Renal cortical epithelial cell (primary cell): ENCODE measurements around the gene CBFB. TPM values are rescaled to one million over a fixed set of nuclear protein-coding genes. Genes with fewer than 3 reads are reported as not detected.
"Not testable (repeated sequence)": the region's sequence is repeated elsewhere in the genome, so short reads cannot be mapped to it uniquely, and the experiment has no call there.

Experiments
- DNase-seq: peaks from one replicate; pipeline ENCODE4 v3.0.0-alpha.2; 2011; ENCODE audit warnings: low read depth
- total RNA-seq: library from RNA; depleted of rRNA; stranded (reverse); fragments of >200 nt; gene quantifications from 2 replicates; pipeline ENCODE4 v1.2.3, GENCODE V29; 2014

Gene CBFB
- total RNA-seq, 1 donor from 2014 or later = 113 TPM

DNA sequence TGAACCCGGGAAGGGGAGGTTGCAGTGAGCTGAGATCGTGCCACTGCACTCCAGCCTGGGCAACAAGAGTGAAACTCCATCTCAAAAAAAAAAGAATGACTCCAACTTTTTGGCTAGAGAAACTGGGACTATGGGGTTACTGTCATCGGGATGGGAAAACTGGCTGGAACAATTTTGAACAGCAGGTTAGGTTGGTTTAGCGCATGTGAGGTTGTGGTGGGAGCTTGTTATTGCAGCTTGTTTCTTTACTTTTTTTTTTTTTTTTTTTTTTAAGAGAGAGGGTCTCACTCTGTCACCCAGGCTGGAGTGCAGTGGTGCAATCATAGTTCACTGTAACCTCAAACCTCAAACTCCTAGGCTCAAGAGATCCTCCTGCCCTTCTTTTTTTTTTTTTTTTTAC, 12.6 kb downstream of the CBFB start:
- DNase-seq = not testable (repeated sequence)

DNA sequence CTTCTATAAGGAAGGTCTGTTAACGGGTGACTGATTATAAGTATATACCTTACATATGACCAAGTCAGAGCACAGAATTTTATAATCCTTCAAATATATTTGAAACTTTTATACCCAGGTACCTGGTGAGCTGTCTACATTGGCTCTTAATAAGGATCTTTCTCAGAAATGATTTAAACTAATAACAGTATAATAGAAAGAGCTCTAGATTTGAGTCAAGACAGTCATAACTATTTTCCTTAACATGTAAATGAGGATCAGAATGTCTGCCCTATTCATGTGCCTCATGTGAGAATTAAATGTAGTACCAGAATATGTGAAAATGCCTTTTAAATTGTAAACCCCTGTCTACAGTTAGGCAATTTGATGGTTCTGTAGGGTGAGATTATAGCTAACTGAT, 14.5 kb downstream of the CBFB start:
- no peak for DNase-seq

DNA sequence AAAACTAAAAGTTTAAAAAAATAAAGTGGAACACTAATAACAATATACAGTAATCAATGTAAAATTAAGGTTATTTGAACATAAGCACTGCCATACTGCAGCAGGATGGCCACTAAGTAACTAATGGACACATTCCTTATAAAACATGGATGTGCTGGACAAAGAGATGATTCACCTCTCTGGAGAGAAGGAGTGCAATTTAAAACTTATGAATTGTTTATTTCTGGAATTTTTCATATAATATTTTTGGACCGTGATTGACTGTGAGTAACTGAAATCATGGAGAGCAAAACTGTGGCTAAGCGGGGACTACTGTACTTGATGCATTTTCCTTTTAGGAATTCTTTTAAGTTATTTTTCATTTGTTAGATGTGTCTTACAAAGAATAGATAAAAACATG, 21.8 kb downstream of the CBFB start:
- DNase-seq = no peak

- DNase-seq = no peak
Measured at GRCh38 chr16:67052399-67052798, 23.4 kb downstream of the CBFB start.

- no peak for DNase-seq
Measured at GRCh38 chr16:67053767-67054334, 24.9 kb downstream of the CBFB start.

GRCh38 chr16:67054901-67055300, 26.0 kb downstream of the CBFB start:
- DNase-seq = no peak

DNA sequence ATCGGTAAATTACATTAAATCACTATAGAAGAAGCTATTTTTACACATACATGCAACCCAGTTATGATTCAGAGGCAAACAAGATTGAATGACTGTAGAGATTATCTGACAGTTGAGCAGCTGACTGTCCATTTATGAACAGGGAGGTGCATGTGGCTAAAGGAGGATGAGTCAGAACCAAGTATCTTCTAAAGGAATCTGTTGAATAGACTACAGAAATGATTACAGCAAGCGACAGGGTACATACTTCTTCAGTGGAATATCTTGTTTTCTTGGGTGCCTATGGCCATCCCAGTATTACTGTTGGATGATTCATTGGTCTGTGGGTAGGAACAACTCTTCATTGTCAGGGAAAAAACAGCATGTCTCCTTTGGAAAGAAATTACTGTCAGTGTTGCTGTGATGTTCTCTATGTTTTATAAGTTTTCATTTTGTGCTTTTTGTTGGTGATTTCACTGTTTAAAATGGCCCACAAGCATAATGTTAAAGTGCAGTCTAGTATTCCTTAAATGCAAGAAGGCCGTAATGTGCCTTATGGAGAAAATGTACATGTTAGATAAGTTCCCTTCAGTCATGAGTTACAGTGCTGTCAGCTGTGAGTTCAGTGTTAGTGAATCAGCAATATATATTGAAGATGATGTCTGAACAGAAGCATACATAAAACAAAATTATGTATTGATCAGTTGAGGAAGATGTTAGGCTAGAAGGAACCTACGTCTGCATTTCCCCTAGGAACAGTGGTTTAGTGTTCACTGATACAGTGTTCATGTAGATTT, 27.0 kb downstream of the CBFB start:
- DNase-seq = peak; percentile 91

- DNase-seq = no peak
Measured at GRCh38 chr16:67063008-67063407, 34.1 kb downstream of the CBFB start.

DNA sequence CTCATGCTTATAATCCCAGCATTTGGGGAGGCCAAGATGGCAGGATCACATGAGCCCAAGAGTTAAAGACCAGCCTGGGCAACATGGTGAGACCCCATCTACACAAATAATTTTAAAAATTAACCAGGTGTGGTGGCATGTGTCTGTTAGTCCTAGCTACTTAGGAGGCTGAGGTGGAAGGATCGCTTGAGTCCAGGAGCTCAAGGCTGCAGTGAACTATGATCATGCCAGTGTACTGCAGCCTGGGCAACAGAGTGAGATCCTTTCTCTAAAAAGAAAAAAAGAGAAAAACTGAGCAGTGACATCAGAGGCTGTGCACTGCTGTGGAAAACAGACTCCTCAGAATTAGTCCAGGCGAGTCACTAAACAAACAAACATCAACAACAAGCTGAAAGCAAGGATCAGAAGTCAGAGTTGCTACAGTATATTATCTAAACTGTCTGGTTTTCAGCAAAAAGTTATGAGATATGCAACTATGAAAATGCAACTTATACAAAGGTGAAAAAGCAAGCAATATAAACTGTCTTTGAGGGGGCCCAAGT, 39.3 kb downstream of the CBFB start:
- DNase-seq = peak; percentile 36

- no peak for DNase-seq
Measured at GRCh38 chr16:67071476-67072048, 42.6 kb downstream of the CBFB start.

DNA sequence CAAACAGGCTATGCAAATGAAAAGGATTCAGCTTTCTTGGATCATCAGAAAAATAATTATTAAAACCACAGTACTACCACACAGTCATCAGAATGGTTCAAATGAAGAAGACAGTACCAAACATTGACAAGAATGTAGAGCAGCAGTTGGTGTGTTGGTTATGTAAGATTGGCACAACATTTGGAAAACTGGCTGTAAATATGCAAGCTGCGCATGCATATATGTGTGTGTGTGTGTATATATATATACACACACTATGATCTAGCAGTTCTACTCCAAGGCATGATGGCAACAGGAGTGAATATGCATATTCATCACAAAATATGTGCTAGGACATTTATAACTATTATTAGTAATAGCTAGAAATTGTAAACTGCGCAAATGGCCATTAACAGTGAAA, 46.4 kb downstream of the CBFB start:
- DNase-seq = no peak

DNA sequence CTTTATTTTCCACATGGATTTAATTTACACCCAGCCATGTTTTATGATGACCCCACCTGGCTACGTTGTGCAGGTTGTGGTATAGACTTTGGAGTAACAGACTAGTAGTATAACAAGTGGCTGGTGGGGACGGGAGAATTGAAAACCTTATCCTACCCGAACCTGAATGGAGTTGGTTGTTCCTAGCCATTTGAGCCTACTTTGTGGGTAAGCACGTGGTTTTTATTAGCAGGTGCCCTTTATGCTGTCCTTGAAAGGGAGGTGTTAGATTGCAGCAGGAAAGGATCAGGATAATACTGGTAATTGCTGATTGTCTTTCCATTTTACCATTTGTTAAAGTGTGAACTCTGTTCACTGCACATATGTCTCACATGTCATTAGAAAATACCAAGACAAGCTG, 48.9 kb downstream of the CBFB start:
- no peak for DNase-seq

DNA sequence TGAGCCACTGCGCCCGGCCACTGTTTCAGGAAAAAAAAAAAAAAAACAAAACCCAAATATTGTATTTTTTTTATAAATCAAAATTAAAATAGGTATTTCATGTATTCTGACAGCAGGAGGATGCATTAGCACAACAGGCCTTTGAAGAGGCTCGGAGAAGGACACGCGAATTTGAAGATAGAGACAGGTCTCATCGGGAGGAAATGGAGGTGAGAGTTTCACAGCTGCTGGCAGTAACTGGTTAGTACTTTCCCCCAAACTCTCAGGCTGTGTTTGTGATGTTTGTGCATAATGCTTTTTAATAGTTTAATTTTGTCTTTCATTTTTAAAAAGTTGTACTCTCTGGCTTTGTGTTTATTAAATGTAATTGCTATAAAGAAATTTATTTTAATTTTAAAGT, 53.2 kb downstream of the CBFB start:
- no peak for DNase-seq

DNA sequence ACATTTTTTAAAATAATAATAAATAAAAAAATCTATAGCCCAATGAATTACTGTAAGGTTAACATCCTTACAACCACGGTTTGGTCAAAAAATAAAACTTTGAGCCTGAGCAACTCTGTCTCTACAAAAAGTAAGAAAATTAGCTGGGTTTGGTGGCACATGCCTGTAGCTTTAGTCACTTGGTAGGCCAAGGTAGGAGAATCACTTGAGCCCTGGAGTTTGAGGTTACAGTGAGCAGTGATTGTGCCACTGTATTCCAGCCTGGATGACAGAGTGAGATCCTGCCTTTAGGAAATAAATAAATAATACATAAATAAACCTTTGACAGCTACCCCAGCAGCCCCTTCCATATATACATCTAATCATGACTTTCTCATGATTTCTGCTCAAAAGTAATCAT, 53.9 kb downstream of the CBFB start:
- DNase-seq = peak; percentile 38

DNA sequence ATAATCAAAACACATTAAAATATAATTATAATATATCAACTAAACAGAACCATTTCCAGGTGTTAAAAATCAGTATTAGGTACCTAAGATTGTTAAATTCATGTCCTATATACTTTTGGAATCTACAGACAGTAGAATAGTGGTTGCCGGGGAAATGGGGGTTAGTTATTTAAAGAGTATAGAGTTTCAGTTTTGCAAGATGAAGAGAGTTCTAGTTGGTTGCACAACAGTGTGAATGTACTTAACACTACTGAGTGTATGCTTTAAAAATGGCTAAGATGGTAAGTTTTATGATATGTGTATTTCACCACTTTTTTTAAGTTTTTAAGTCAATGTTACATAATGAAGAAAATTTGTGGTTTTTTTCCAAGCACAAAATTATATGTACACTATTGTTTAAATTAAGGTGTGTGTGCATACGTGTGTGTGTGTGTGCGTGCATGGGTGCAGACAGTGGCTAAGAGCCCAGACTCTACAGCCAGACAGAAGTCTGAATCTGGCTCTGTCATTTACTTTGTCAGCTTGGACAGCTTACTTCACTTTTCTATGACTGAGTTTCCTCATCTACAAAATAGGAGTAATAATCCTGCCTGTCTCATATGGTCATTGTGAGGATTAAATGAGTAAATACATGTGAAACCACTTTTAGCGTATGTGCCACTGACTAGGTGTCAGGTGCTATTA, 55.5 kb downstream of the CBFB start:
- no peak for DNase-seq

DNA sequence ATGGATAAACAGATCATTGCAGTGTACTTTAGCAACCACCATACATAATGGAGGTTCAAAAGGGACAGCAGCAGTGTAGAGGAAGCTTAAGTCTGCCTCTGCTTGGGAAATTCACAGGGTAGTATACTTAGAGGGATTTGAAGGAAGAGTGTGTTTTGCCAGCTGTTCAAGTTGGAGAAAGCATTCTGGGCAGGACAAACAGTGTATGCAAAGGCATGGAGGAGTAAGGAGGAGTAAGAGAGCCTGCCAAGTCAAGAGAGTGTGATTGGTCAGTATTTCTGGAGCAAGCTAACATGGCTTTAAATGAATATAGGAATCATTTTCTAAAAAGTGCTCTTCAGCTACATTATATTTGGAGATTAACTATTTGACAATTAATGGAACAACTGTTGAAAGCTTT, 57.9 kb downstream of the CBFB start:
- no peak for DNase-seq

DNA sequence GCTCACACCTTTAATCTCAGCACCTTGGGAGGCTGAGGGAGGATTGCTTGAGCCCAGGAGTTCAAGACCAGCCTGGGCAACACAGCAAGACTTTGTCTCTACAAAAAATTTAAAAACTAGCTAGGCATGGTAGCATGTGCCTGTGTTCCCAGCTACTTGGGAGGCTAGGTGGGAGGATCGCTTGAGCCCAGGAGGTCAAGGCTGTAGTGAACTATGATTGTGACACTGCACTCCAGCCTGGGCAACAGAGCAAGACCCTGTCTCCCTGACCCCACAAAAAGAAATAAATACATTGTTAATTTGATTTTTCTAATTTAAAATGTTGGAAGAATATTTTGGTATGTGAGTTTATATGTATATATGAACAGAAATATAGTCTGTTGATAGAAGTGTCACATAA, 58.3 kb downstream of the CBFB start:
- no peak for DNase-seq

GRCh38 chr16:67087803-67088202, 58.9 kb downstream of the CBFB start:
- no peak for DNase-seq

DNA sequence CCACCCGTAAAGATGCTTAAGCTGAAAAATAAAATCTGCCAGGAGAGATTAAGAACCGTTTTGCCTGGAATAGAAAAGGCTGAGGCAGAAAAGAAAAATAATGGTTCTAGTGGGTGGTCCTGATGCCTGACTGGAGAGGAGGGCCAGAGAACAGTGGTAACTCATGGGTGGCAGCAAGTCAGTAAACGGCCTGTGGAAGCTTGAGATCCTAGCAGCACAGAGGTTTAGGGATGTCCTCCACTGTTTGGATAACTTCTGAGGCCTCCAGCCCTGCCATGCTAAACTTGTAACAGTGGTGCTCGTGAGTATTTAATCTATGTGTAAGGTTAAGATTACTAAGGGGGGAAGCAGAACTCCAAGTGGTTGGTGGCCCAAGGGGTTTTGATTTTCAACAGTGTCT, 59.6 kb downstream of the CBFB start:
- DNase-seq = no peak

DNA sequence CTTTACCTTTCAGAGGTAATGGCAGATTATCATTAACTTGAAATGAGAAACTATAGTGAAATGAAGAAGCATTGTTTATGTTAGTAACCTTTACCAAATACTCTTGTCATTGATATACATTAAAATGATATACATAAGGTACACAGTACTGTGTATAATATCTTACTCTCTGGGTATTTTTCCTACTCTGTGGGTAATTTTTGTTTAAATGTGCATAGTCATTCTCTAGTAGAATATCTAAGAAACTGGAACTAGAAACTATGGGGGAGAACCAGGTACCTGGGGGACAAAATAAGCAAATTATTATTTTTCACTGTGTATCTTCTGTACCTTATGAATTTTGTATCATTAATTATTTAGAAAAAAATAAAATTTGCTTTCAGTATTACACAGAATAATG, 60.2 kb downstream of the CBFB start:
- no peak for DNase-seq

DNA sequence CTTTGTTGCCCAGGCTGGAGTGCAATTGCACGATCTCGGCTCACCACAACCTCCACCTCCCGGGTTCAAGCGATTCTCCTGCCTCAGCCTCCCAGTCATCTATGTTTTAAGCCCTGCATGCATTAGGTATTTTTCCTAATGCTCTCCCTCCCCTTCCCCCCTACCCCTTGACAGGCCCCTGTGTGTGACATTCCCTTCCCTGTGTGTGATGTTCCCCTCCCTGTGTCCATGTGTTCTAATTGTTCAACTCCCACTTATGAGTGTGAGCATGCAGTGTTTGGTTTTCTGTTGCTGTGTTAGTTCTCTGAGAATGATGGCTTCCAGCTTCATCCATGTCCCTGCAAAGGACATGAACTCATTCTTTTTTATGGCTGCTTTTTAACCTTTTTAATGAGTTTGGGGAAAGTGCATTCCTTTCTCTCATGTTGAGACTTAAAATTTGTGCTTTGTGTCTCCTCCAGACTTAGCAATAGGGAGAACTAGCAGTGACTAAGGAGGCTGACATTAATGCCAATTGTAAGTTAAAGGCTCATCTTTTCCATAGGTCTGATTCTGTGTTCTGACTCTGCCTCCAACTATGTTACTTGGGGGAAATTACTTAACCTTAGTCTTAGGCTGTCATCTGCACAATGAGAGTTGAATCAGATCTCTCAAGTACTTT, 63.1 kb downstream of the CBFB start:
- no peak for DNase-seq

DNA sequence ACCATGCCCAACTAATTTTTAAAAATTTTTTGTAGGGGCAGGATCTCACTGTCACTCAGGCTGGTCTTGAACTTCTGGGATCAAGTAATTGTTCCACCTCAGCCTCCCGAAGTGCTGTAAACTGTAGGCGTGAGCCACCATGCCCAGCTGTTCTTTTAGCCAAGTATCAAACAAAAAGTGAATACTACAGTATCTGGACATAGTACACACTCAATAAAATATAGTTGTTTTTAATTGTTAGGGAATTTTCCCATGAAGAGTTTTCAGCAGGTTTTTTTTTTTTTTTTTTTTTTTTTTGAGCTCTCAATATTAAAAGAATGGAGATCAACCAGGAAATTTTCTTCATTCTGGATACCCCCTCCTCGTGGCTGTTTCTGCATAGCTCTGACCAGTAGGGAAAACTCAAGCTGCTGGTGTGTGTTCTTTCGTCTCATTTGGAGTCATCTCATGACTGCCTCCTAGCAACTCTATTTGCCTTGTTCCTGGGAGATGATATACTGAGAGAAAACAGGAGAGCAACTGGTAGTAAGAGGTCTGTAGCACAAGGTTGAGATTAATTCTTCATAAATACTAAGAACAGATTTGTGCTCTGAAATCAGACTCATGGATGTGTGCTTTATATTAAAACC, 64.3 kb downstream of the CBFB start:
- DNase-seq = no peak
